HepG2 (cell line): ENCODE results near the gene RNF213. TPM values are rescaled to one million over a fixed set of nuclear protein-coding genes. Genes with fewer than 3 reads are reported as not detected.

Experiments
- ATAC-seq: fragments of 200-7000 bp; cut with Tn5 transposase; 3 replicates; pipeline ENCODE4 v1.9.1; 2020; ENCODE audit warnings: mild to moderate bottlenecking, moderate library complexity
- BruUV-seq: library from RNA; stranded (reverse); fragments of 400-500 nt; replicated peaks from 2 replicates; lab custom pipeline; 2021; lab: Mats Ljungman, UMichigan
- CTCF ChIA-PET: fragments of 300-600 bp; formaldehyde crosslinking; extraction: SDS; loops from one replicate; lab custom pipeline; 2021; ENCODE audit warnings: low total read pairs, inconsistent platforms, low intra/inter-chr PET ratio; lab: Yijun Ruan, JAX
- POLR2A ChIA-PET: fragments of 350-600 bp; sonication (Branson Sonifier 250); formaldehyde crosslinking; loops from one replicate; lab custom pipeline; 2020; ENCODE audit warnings: antibody characterized with exemption, inconsistent platforms; lab: Yijun Ruan, JAX
- DNase-seq: peaks from one replicate; pipeline ENCODE4 v3.0.0-alpha.2; 2015; ENCODE audit warnings: low spot score
- FAIRE-seq: peaks from 3 replicates; lab custom pipeline; 2011; peaks lifted over from hg19 to GRCh38; lab: Jason Lieb, UNC
- H2AFZ ChIP-seq: one replicate; pipeline ENCODE4 v1.6.1; 2011; ENCODE audit warnings: low read length, inconsistent platforms
- H3K27ac ChIP-seq: fragments of 300-600 bp; 3 replicates; pipeline ENCODE4 v1.8.0; 2011; ENCODE audit warnings: mixed run types, mild to moderate bottlenecking, mixed read lengths, low read length, inconsistent platforms; ENCODE audit not compliant: insufficient read depth; ENCODE audit errors: extremely low read length
- H3K27me3 ChIP-seq, 2 experiments: fragments of 200-600 bp in 1 of 2; 2 replicates in 1 of 2; 3 replicates in 1 of 2; pipeline versions ENCODE4 v1.6.0 to v1.8.0; 2011; ENCODE audit warnings: low read length in 2 of 2, mild to moderate bottlenecking in 2 of 2, moderate library complexity in 2 of 2, inconsistent platforms in 1 of 2; ENCODE audit not compliant: insufficient read depth in 2 of 2, control insufficient read depth in 1 of 2
- H3K36me3 ChIP-seq, 2 experiments: fragments of 200-600 bp in 1 of 2; replicated peaks in 1 of 2; 2 replicates in 1 of 2; 3 replicates in 1 of 2; pipeline versions ENCODE4 v1.5.1 to v1.8.0; 2011; ENCODE audit warnings: low read length in 2 of 2, inconsistent platforms in 1 of 2; ENCODE audit not compliant: insufficient read depth in 2 of 2, control insufficient read depth in 1 of 2
- H3K4me1 ChIP-seq: 2 replicates; pipeline ENCODE4 v1.5.1; 2012; ENCODE audit warnings: low read length, inconsistent platforms; ENCODE audit not compliant: insufficient read depth
- H3K4me2 ChIP-seq: 2 replicates; pipeline ENCODE4 v1.6.0; 2011; ENCODE audit warnings: low read depth, low read length, inconsistent platforms
- H3K4me3 ChIP-seq, 3 experiments: fragments of 200-600 bp in 1 of 3; sonication (generic), shearing (Covaris generic) in 1 of 3; replicated peaks in 1 of 3; 2 replicates each; pipeline ENCODE4 v1.5.1; 2011 to 2016; ENCODE audit warnings: low read length in 3 of 3, inconsistent platforms in 2 of 3, low read depth in 2 of 3, mild to moderate bottlenecking in 2 of 3, control low read depth in 1 of 3, mixed read lengths in 1 of 3; ENCODE audit not compliant: insufficient read depth in 1 of 3
- H3K79me2 ChIP-seq: one replicate; pipeline ENCODE4 v1.6.1; 2011; ENCODE audit warnings: low read length, inconsistent platforms; ENCODE audit not compliant: insufficient read depth
- H3K9ac ChIP-seq: 2 replicates; pipeline ENCODE4 v1.6.0; 2011; ENCODE audit warnings: mild to moderate bottlenecking, low read depth, low read length, inconsistent platforms; ENCODE audit not compliant: insufficient read depth
- H3K9me3 ChIP-seq: 2 replicates; pipeline ENCODE4 v1.5.1; 2012; ENCODE audit warnings: mild to moderate bottlenecking, low read length
- H4K20me1 ChIP-seq: 2 replicates; pipeline ENCODE4 v1.6.0; 2011; ENCODE audit warnings: inconsistent platforms, mild to moderate bottlenecking, low read length, moderate library complexity; ENCODE audit not compliant: insufficient read depth
- AGO2 ChIP-seq: fragments of 200-400 bp; formaldehyde crosslinking; optimal IDR thresholded peaks from 2 replicates; pipeline ENCODE3; 2017; ENCODE audit warnings: mild to moderate bottlenecking, low read depth, low read length, moderate library complexity
- E2F1 ChIP-seq: sonication (generic); formaldehyde crosslinking; IDR thresholded peaks from 2 replicates; pipeline ENCODE4 v1.5.0; 2020; ENCODE audit warnings: missing genetic modification reagents
- HNRNPUL1 ChIP-seq: fragments of 200-400 bp; formaldehyde crosslinking; IDR thresholded peaks from 2 replicates; pipeline ENCODE4 v1.6.1; 2017; ENCODE audit warnings: low read depth, mild to moderate bottlenecking, low read length, moderate library complexity
- IKZF1 ChIP-seq: fragments of 450-650 bp; IDR thresholded peaks from 2 replicates; pipeline ENCODE4 v1.7.1; 2016
- NR1H2 ChIP-seq: sonication (generic); formaldehyde crosslinking; IDR thresholded peaks from 2 replicates; pipeline ENCODE4 v1.8.1; 2022; ENCODE audit warnings: low read depth, missing genetic modification reagents, borderline replicate concordance
- POLR2A ChIP-seq, 2 experiments: IDR thresholded peaks; 2 replicates each; pipeline ENCODE4 v1.6.1; 2011; ENCODE audit warnings: low read depth in 2 of 2, low read length in 2 of 2, mild to moderate bottlenecking in 1 of 2, moderate library complexity in 1 of 2; ENCODE audit not compliant: insufficient read depth in 1 of 2
- RORA ChIP-seq: sonication (generic); formaldehyde crosslinking; IDR thresholded peaks from 2 replicates; pipeline ENCODE4 v1.5.0; 2020; ENCODE audit warnings: mild to moderate bottlenecking, missing genetic modification reagents, moderate library complexity
- ZC3H13 ChIP-seq: sonication (generic); formaldehyde crosslinking; IDR thresholded peaks from 2 replicates; pipeline ENCODE4 v1.8.1; 2023; ENCODE audit warnings: mild to moderate bottlenecking, missing genetic modification reagents, moderate library complexity
- ZNF510 ChIP-seq: sonication (generic); formaldehyde crosslinking; IDR thresholded peaks from 2 replicates; pipeline ENCODE4 v1.4.0; 2020; ENCODE audit warnings: low read depth, mild to moderate bottlenecking, missing genetic modification reagents
- ZSCAN30 ChIP-seq: sonication (generic); formaldehyde crosslinking; IDR thresholded peaks from 2 replicates; pipeline ENCODE4 v1.5.0; 2020; ENCODE audit warnings: mild to moderate bottlenecking, missing genetic modification reagents
- WGBS: methylation state at CpG from one replicate; pipeline ENCODE4 v1.1.6; 2017; ENCODE audit warnings: low lambda C conversion rate; 5-methylcytosine and 5-hydroxymethylcytosine counted together
- in situ Hi-C: cut with HindIII; loops from 2 replicates; pipeline ENCODE4 v1.10.0; 2017; ENCODE audit warnings: low pct_unique_long_range_greater_than_20kb; ENCODE audit not compliant: extremely low pct_ligation_motif_present
- intact Hi-C: fragments of 100-400 bp; cut with micrococcal nuclease; formaldehyde crosslinking; loops from one replicate; pipeline ENCODE4 v1.10.0; 2022; ENCODE audit not compliant: unreplicated experiment
- polyA plus RNA-seq, 8 experiments: library from polyadenylated mRNA; depleted of rRNA in 3 of 8; stranded (reverse) in 7 of 8; unstranded in 1 of 8; fragments of >200 nt; fragmentation: Illumina TruSeq in 4 of 8; extraction: Trizol in 4 of 8; gene quantifications; 2 replicates each; pipeline versions ENCODE4 v1.2.1 to v1.2.3, GENCODE V29; 2011 to 2016; ENCODE audit warnings: low read depth in 4 of 8, missing spikeins in 1 of 8, mixed read lengths in 1 of 8; ENCODE audit not compliant: insufficient read depth in 1 of 8
- total RNA-seq, 5 experiments: library from RNA; depleted of rRNA; stranded (reverse); fragments of >200 nt; fragmentation: Illumina TruSeq; extraction: Trizol; gene quantifications; 2 replicates each; pipeline ENCODE4 v1.2.3, GENCODE V29; 2016; ENCODE audit warnings: low read depth in 1 of 5

Gene RNF213
- total and polyA plus RNA-seq, 2 of the 13 experiments (the other 11 are each of a cell fraction or from before 2014, with no cell fraction given): 38.6 to 38.7 TPM

GRCh38 chr17:80421381-80422090 is 160.9 kb downstream of the RNF213 start:
- Histone ChIP-seq H3K9ac (no peak overlapping the region), H3K9me3 (no peaks in the 10 kb centered on the region), H3K79me2 (no peaks in the 10 kb centered on the region), H3K27ac (no peak overlapping the region), H4K20me1 (no peaks in the 10 kb centered on the region), H3K4me2 (no peak overlapping the region), H2AFZ (no peak overlapping the region), H3K4me1 (peaks cover 6% of the 10 kb centered on the region; the same call in 1 of the 2 replicates), H3K36me3 (peaks cover 6 to 19% of the 10 kb centered on the region in 2 experiments; a peak in 3 of 5 replicates), H3K27me3 (no peaks in the 10 kb centered on the region), H3K4me3 (no peak overlapping the region)
- ATAC-seq (no peak), FAIRE-seq (no peak), DNase-seq (no peak)
- ChIA-PET POLR2A (no interaction called here), CTCF (no interaction called here)
- TF ChIP-seq ZNF510 (CRISPR knock-in tag) (no peak), AGO2 (peak; percentile 69), POLR2A (IDR thresholded peaks at IDR 0.05; ENCODE audit: insufficient read depth in 1 of 2, low read depth in 2 of 2, low read length in 2 of 2) (0 out of 4 replicates have a peak, but pooled peaks of 1 of the 2 experiments have one; percentile 37)
- in situ Hi-C loops: no loop called here
- BruUV-seq: no TSS peak
- intact Hi-C loops: no loop called here
- WGBS: 89% methylated on average over 17 of the region's 20 CpGs

- Histone ChIP-seq H3K9ac (no peak overlapping the region), H4K20me1 (no peaks in the 10 kb centered on the region), H3K4me3 (no peak overlapping the region), H3K4me1 (no peaks in the 10 kb centered on the region), H3K4me2 (no peak overlapping the region), H2AFZ (no peak overlapping the region), H3K27me3 (no peaks in the 10 kb centered on the region), H3K27ac (no peak overlapping the region), H3K79me2 (no peaks in the 10 kb centered on the region), H3K9me3 (no peaks in the 10 kb centered on the region), H3K36me3 (peaks cover 4 to 13% of the 10 kb centered on the region in 2 experiments; a peak in 2 of 5 replicates)
- no peak for FAIRE-seq
- ChIA-PET CTCF (no interaction called here), POLR2A (no interaction called here)
- no TSS peak for BruUV-seq
- no peak for TF ChIP-seq HNRNPUL1
- TF ChIP-seq IKZF1: no peak
- no peak for TF ChIP-seq E2F1 (CRISPR knock-in tag)
- TF ChIP-seq ZC3H13 (CRISPR knock-in tag): no peak
- TF ChIP-seq ZSCAN30 (CRISPR knock-in tag): no peak
- no peak for TF ChIP-seq NR1H2
- TF ChIP-seq AGO2: peak; percentile 36
- TF ChIP-seq RORA: no peak
- DNase-seq: no peak
- WGBS: 86% methylated on average over 18 of the region's 18 CpGs
- ATAC-seq: no peak
- intact Hi-C loops: no loop called here
- in situ Hi-C loops: no loop called here
These were observed 161.6 kb downstream of the RNF213 start for GRCh38 chr17:80422276-80422675.
